RPMI8226 (cell line): ENCODE data around the gene APOB.

Source experiments
- DNase-seq: peaks from one replicate; pipeline ENCODE4 v3.0.0-alpha.2; 2015

Gene APOB

GRCh38 chr2:21019000-21019677 lies 24.7 kb downstream of the APOB start:
- DNase-seq, result no peak

- DNase-seq, result no peak
Observed at GRCh38 chr2:21018290-21018689, 25.6 kb downstream of the APOB start.

GRCh38 chr2:21017748-21018276 lies 26.1 kb downstream of the APOB start:
- DNase-seq, result no peak

GRCh38 chr2:21015281-21015645 lies 28.6 kb downstream of the APOB start:
- DNase-seq, result no peak

GRCh38 chr2:21014364-21015280 lies 29.3 kb downstream of the APOB start:
- no peak for DNase-seq

GRCh38 chr2:21013043-21013816 lies 30.6 kb downstream of the APOB start:
- DNase-seq, result no peak

GRCh38 chr2:21012557-21012937 lies 31.3 kb downstream of the APOB start:
- no peak for DNase-seq

GRCh38 chr2:21011876-21012556 lies 31.9 kb downstream of the APOB start:
- no peak for DNase-seq

- no peak for DNase-seq
Observed at GRCh38 chr2:21011453-21011852, 32.4 kb downstream of the APOB start.

GRCh38 chr2:21010813-21011439 lies 32.9 kb downstream of the APOB start:
- DNase-seq, result no peak

GRCh38 chr2:21009662-21010225 lies 34.1 kb downstream of the APOB start:
- DNase-seq, result no peak

- no peak for DNase-seq
Observed at GRCh38 chr2:21008790-21009661, 34.8 kb downstream of the APOB start.

- no peak for DNase-seq
Observed at GRCh38 chr2:21008014-21008789, 35.7 kb downstream of the APOB start.

- no peak for DNase-seq
Observed at GRCh38 chr2:21007129-21008013, 36.5 kb downstream of the APOB start.

GRCh38 chr2:21006423-21007128 lies 37.3 kb downstream of the APOB start:
- no peak for DNase-seq

- no peak for DNase-seq
Observed at GRCh38 chr2:21005700-21006422, 38.0 kb downstream of the APOB start.

GRCh38 chr2:21005111-21005699 lies 38.7 kb downstream of the APOB start:
- DNase-seq, result no peak
